ENCODE results near the gene TGFBR3. TPM values are rescaled to one million over a fixed set of nuclear protein-coding genes. Genes with fewer than 3 reads are reported as not detected.

Gene TGFBR3
- total RNA-seq, 1 donor from 2014 or later = 0.60 TPM

DNA sequence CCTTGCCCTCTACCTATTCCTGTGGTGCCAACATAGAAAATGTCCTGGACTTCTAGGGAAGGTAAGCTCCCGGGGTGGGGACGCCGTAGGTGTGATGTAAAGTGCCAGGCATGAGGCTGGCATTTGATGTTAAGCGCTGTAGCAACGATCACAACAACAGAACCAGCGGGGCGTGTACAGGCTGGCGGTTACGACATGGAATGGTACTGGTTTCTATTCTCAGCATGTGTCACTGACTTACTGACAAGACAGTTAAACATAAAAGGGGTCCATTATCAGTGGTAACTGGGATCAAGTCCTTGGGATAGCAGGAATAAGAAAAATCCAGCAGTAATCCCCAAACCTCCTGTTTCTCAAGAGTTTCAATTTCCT is 58.9 kb downstream of the TGFBR3 start:
- Mint-ChIP-seq H3K4me3 (no peak overlapping the region), H3K27me3 (no peaks in the 10 kb centered on the region)
- no peak for DNase-seq

GRCh38 chr1:91826649-91827048 is 59.3 kb downstream of the TGFBR3 start:
- Mint-ChIP-seq H3K27ac (no peak overlapping the region), H3K27me3 (no peaks in the 10 kb centered on the region), H3K4me1 (no peaks in the 10 kb centered on the region), H3K36me3 (ENCODE audit: low read depth) (no peaks in the 10 kb centered on the region), H3K4me3 (no peak overlapping the region), H3K9me3 (no peaks in the 10 kb centered on the region)
- no peak for ATAC-seq (ENCODE audit: low read depth)
- no peak for TF ChIP-seq CTCF (IDR thresholded peaks at IDR 0.05)
- intact Hi-C loops (cut with micrococcal nuclease) = no loop called here
- ChIA-PET POLR2A (no interaction called here), CTCF (no interaction called here)
- no peak for DNase-seq

More for the DNA sequence above, 58.9 kb downstream of the TGFBR3 start:
- Mint-ChIP-seq H3K27ac (no peak overlapping the region), H3K4me1 (no peaks in the 10 kb centered on the region), H3K9me3 (no peaks in the 10 kb centered on the region), H3K36me3 (ENCODE audit: low read depth) (no peaks in the 10 kb centered on the region)
- intact Hi-C loops (cut with micrococcal nuclease) = no loop called here
- no peak for ATAC-seq (ENCODE audit: low read depth)
- ChIA-PET POLR2A (no interaction called here), CTCF (no interaction called here)
- TF ChIP-seq CTCF (IDR thresholded peaks at IDR 0.05) = no peak

- no peak for TF ChIP-seq CTCF (IDR thresholded peaks at IDR 0.05)
- ChIA-PET POLR2A (no interaction called here), CTCF (no interaction called here)
- intact Hi-C loops (cut with micrococcal nuclease) = no loop called here
- H3K4me3 Mint-ChIP-seq = no peak overlapping the region
- H3K9me3 Mint-ChIP-seq = no peaks in the 10 kb centered on the region
- H3K36me3 Mint-ChIP-seq (ENCODE audit: low read depth) = no peaks in the 10 kb centered on the region
- no peak overlapping the region for H3K27ac Mint-ChIP-seq
- no peaks in the 10 kb centered on the region for H3K4me1 Mint-ChIP-seq
- DNase-seq (no peak), ATAC-seq (ENCODE audit: low read depth) (no peak)
- no peaks in the 10 kb centered on the region for H3K27me3 Mint-ChIP-seq
Measured at GRCh38 chr1:91826248-91826647, 59.7 kb downstream of the TGFBR3 start.

GRCh38 chr1:91821126-91821868 is 64.7 kb downstream of the TGFBR3 start:
- Mint-ChIP-seq H3K4me3 (no peak overlapping the region), H3K27ac (no peak overlapping the region), H3K4me1 (no peaks in the 10 kb centered on the region), H3K27me3 (peaks cover 2% of the 10 kb centered on the region), H3K9me3 (no peaks in the 10 kb centered on the region), H3K36me3 (ENCODE audit: low read depth) (no peaks in the 10 kb centered on the region)
- CTCF ChIA-PET = no interaction called here
- ATAC-seq (ENCODE audit: low read depth) (no peak), DNase-seq (no peak)
- no peak for TF ChIP-seq CTCF (IDR thresholded peaks at IDR 0.05)
- intact Hi-C loops (cut with micrococcal nuclease) = no loop called here
- POLR2A ChIA-PET = interaction anchor here (0.5 kb wide), 1 partner anchor 11 kb away, joined by 4 read pairs; no protein-coding TSS in a partner anchor

DNA sequence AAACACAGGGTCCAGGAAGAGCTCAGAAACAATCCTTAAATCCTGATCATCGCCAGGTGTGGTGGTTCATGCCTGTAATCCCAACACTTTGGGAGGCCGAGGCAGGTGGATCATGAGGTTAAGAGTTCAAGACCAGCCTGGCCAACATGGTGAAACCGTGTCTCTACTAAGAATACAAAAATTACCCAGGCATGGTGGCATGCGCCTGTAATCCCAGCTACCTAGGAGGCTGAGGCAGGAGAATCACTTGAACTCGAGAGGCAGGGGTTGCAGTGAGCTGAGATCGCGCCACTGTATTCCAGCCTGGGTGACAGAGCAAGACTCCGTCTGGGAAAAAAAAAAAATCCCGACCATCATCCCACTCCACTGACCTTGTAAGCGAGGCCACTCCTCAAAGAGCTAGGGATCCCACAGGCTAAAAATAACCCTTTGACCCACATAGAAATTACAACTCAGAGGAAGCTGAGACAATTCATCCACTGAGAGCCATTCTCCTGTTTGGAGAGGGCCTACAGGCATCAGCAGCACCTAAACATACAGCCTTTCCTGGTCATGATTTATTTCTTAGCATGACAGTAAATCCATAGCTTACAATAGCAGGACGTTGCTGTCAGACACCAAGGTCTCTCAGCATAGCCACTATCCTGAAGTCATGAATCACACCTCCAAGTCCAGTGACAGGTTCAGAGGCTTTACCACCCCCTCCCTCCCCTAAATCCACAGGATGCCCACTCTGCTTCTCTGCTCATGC is 66.7 kb downstream of the TGFBR3 start:
- Mint-ChIP-seq H3K27ac (no peak overlapping the region), H3K9me3 (no peaks in the 10 kb centered on the region), H3K36me3 (ENCODE audit: low read depth) (no peaks in the 10 kb centered on the region), H3K4me3 (no peak overlapping the region), H3K4me1 (no peaks in the 10 kb centered on the region), H3K27me3 (peaks cover 2% of the 10 kb centered on the region)
- no peak for TF ChIP-seq CTCF (IDR thresholded peaks at IDR 0.05)
- ChIA-PET CTCF (no interaction called here), POLR2A (no interaction called here)
- intact Hi-C loops (cut with micrococcal nuclease) = no loop called here
- ATAC-seq (ENCODE audit: low read depth) (no peak), DNase-seq (no peak)

Measured in activated B cell treated with CpG ODN at 0.5 μM for 24 hours (primary cell).